ENCODE results near the gene LAPTM5. TPM values are rescaled to one million over a fixed set of nuclear protein-coding genes. Genes with fewer than 3 reads are reported as not detected.

The LAPTM5 gene
- total RNA-seq, 1 experiment from 2014 or later, result 0.15 TPM

DNA sequence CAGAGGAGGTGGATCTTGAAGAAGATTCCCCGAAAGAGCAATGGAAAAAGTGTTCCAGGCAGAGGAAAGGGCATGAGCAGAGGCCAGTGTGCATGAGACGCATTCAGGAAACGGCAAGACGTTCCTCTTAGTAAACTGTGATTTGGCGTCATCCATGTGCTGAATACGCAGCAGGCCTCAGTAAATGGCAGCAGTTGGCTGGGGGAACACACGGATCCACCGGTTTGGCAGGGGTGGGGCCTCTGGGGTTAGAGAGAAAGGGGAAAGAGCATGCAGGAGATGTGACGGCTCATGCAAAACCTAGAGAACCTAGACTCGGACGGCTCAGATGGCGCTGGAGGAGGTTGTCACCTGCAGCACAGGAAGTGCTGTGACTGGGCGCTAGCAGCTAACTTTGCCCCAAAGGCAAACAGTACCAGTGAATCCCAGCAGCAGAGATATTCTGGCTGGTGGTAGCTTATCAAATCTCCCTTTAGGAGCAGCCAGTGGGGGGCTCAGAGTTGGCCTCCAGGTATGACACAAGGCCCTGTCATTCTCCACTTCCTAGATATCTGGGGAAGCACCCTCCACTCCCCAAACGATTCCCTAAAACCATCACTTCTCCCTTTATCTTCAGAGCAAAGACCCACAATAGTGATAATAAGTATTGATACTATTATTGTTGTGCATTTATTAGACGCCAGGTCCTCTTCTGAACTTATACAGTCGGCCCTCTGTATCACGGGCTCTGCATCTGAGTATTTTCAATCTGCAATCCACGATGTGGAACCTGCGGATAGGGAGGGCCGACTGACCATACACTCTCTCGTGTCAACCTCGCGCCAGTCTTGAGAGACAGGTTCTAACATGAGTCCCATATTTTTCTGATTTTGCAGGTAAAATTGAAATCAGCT lies 7.6 kb downstream of the LAPTM5 start:
- no peaks in the 10 kb centered on the region; the same call in 1 of the 2 replicates for H3K4me1 ChIP-seq (ENCODE audit: insufficient read depth, low read length)
- no peak overlapping the region for H3T11ph ChIP-seq (ENCODE audit: low read length)
- H3K4me2 ChIP-seq (ENCODE audit: insufficient read depth, insufficient read length, low read length), result no peak overlapping the region
- H2AFZ ChIP-seq (ENCODE audit: low read length), result no peak overlapping the region
- H3K27me3 ChIP-seq (ENCODE audit: insufficient read depth, low read length), result no peaks in the 10 kb centered on the region
- no peak overlapping the region for H4K91ac ChIP-seq (ENCODE audit: insufficient read length, low read depth, low read length)
- no peaks in the 10 kb centered on the region for H3K79me1 ChIP-seq (ENCODE audit: insufficient read depth, low read depth, low read length, poor library complexity, severe bottlenecking)
- Mint-ChIP-seq H3K27me3 (ENCODE audit: low read depth) (peaks cover 3% of the 10 kb centered on the region; the same call in 1 of the 2 replicates), H3K4me1 (peaks cover 39 to 50% of the 10 kb centered on the region in 2 experiments), H3K27ac (peak overlapping the region in 2 of 3 experiments; percentile 33 to 53; a peak in 2 of 7 replicates), H3K4me3 (no peak overlapping the region), H3K9me3 (no peaks in the 10 kb centered on the region), H3K36me3 (ENCODE audit: insufficient read depth in 1 of 3, low read depth in 3 of 3) (no peaks in the 10 kb centered on the region)
- no peak overlapping the region for H4K5ac ChIP-seq (ENCODE audit: insufficient read length, low read depth, low read length)
- TF ChIP-seq, protein P1, sequence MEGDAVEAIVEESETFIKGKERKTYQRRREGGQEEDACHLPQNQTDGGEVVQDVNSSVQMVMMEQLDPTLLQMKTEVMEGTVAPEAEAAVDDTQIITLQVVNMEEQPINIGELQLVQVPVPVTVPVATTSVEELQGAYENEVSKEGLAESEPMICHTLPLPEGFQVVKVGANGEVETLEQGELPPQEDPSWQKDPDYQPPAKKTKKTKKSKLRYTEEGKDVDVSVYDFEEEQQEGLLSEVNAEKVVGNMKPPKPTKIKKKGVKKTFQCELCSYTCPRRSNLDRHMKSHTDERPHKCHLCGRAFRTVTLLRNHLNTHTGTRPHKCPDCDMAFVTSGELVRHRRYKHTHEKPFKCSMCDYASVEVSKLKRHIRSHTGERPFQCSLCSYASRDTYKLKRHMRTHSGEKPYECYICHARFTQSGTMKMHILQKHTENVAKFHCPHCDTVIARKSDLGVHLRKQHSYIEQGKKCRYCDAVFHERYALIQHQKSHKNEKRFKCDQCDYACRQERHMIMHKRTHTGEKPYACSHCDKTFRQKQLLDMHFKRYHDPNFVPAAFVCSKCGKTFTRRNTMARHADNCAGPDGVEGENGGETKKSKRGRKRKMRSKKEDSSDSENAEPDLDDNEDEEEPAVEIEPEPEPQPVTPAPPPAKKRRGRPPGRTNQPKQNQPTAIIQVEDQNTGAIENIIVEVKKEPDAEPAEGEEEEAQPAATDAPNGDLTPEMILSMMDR (conservative IDR thresholded peaks at IDR 0.05), result no peak
- no peak overlapping the region for H3K56ac ChIP-seq (ENCODE audit: insufficient read length, low read depth, low read length)
- no peak overlapping the region for H3K18ac ChIP-seq (ENCODE audit: insufficient read length, low read depth, low read length)
- no peak overlapping the region for H2BK5ac ChIP-seq (ENCODE audit: insufficient read length, low read length)
- no peak overlapping the region for H2BK20ac ChIP-seq (ENCODE audit: low read depth, low read length, poor library complexity, severe bottlenecking)
- no peak overlapping the region for H3K27ac ChIP-seq (ENCODE audit: insufficient read length, low read depth, low read length)
- no peaks in the 10 kb centered on the region for H4K20me1 ChIP-seq (ENCODE audit: control insufficient read depth, insufficient read depth, insufficient read length)
- H3K23ac ChIP-seq (ENCODE audit: insufficient read length, low read depth, low read length), result no peak overlapping the region
- no peak overlapping the region for H2AK5ac ChIP-seq (ENCODE audit: insufficient read length, low read length)
- H2BK120ac ChIP-seq (ENCODE audit: low read depth, low read length, poor library complexity, severe bottlenecking), result no peak overlapping the region
- no peak overlapping the region; the same call in 1 of the 2 replicates for H3K14ac ChIP-seq (ENCODE audit: insufficient read depth, low read length)
- no peak for DNase-seq
- no peaks in the 10 kb centered on the region for H3K9me3 ChIP-seq (ENCODE audit: control insufficient read depth, low read depth, low read length)
- no peak overlapping the region for H4K8ac ChIP-seq (replicated peaks; ENCODE audit: insufficient read length, low read depth, low read length)
- no peaks in the 10 kb centered on the region for H3K23me2 ChIP-seq (ENCODE audit: insufficient read length, low read depth, low read length, poor library complexity, severe bottlenecking)
- H2BK15ac ChIP-seq (ENCODE audit: low read depth, low read length), result no peak overlapping the region
- H3K9ac ChIP-seq (ENCODE audit: extremely low read depth, insufficient read length, low read length), result no peak overlapping the region
- H3K4ac ChIP-seq (ENCODE audit: low read depth, low read length), result no peak overlapping the region
- no CpG with 5 or more reads among the region's 23 CpGs for WGBS (ENCODE audit: extremely low coverage, insufficient read length, low lambda C conversion rate)
- no peaks in the 10 kb centered on the region for H3K79me2 ChIP-seq (ENCODE audit: insufficient read depth, low read length)
- no peak overlapping the region for H2BK12ac ChIP-seq (ENCODE audit: insufficient read length, low read depth, low read length)
